Uterus (tissue), 2 donors: Measurements from ENCODE around the gene SSC4D.

Experiments
- CTCF ChIP-seq, 4 experiments: fragments of 200-600 bp in 2 of 4; fragments of 450-650 bp in 2 of 4; sonication (generic) in 2 of 4; IDR thresholded peaks; one replicate each; pipeline ENCODE4 v1.5.1; 2016 to 2019; ENCODE audit warnings: antibody characterized with exemption in 4 of 4, mild to moderate bottlenecking in 2 of 4, moderate library complexity in 1 of 4
- POLR2A ChIP-seq, 2 donors: fragments of 450-650 bp; IDR thresholded peaks; one replicate each; pipeline ENCODE4 v1.6.1; 2016; ENCODE audit warnings: antibody characterized with exemption in 2 of 2, mild to moderate bottlenecking in 1 of 2, moderate library complexity in 1 of 2

- TF ChIP-seq POLR2A (IDR thresholded peaks at IDR 0.05): no peak
- no peak for TF ChIP-seq CTCF (IDR thresholded peaks at IDR 0.05)
Measured at GRCh38 chr7:76368190-76368589, 41.3 kb downstream of the SSC4D start.
